ENCODE data around the gene CCDC85A.

The CCDC85A gene

DNA sequence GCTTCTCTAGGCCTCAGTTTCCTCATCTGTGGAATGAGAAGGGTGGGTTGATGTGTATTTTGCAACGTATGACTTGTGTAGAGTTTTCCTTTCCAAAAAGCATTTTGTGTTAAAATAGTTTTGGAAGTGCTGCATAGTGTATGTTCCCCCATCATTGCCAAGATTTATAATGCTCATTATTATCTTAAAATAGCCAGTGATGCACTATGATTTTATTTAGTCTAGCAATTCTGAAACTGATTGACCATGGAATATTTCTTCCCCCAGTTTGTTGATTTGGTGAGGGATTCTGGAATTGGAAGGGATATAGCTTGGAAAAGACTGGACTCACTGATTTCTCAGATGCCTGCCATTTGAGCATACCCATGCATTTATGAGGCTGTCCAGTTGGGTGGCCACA, 130.6 kb downstream of the CCDC85A start:
- DNase-seq: no peak

DNA sequence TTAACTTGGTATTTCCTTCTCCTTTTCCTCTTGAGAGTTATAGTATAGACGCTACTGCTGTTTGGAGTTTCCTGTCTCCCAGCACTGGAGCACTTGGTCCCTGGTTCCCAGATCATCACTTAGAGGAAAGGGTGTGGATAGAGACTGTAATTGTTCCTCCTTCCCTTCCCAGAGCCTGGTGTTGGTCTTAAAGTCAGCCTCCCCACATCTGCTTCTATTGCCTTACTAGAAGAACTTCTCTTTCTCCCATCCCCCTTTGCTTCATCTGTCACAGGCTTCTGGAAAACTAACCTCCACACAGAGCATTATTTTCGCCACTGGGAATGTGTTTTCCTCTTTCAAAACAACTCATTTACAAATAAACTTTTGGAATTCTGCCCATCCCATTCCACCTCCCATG, 131.0 kb downstream of the CCDC85A start:
- no peak for DNase-seq

- DNase-seq: no peak
Measured at GRCh38 chr2:56315376-56315775, 131.6 kb downstream of the CCDC85A start.

DNA sequence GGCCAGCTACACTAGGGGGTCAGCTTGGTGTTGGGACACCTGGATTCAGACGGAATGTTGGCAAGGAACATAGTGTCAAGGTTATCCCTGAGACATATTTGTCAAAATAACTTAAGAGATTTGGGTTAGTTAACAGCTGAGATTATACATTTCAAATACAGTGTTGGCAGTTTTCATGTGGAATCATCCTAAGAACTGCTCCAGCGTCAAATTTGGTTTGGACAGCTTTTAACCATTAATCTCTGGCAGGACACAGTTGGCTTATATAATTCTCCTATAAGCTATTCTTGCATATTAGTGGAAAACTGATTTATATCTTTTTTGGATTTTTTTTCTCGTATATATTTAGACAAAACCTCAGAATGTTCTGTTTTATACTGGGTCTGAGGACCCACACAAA, 132.2 kb downstream of the CCDC85A start:
- no peak for DNase-seq

DNA sequence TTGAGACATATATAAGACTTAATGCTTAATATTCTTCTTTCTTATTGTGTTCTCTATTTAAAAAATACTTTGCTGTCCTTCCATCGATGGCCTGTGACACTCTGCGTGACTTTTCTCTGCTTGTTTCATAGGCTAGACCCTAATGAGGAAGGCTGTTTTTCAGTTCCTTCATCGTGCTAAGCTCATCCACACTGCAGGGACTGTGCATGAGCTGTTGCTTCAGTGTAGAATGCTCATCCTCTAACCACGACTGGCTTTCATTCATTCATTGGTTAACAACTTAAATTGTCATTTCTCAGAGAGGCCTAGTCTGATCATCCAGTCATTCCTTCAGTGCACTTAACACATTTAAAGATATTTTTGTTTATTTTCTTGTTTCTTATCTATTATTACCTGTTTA, 134.4 kb downstream of the CCDC85A start:
- no peak for DNase-seq

- no peak for DNase-seq
Measured at GRCh38 chr2:56325661-56326345, 142.0 kb downstream of the CCDC85A start.

DNA sequence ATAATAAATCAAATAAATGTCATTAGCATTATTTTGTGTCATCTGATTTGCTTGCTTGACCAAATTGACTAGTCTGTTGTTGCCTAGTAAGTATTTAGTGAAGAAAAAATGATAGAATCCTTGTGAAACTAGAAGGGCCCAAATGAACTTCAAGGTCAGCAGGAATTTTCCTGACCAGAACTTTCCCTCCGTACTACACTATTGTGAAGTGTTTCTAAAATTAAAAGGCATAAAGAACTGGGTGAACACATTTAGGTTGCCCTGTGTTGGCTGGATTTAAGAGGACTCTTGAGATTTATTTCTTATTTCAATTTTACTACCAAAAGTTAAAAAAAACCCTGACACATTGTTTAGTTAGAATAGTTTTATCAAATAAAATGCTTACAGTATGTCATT, 142.6 kb downstream of the CCDC85A start:
- DNase-seq: no peak

GRCh38 chr2:56331810-56332209, 148.0 kb downstream of the CCDC85A start:
- DNase-seq: no peak

DNA sequence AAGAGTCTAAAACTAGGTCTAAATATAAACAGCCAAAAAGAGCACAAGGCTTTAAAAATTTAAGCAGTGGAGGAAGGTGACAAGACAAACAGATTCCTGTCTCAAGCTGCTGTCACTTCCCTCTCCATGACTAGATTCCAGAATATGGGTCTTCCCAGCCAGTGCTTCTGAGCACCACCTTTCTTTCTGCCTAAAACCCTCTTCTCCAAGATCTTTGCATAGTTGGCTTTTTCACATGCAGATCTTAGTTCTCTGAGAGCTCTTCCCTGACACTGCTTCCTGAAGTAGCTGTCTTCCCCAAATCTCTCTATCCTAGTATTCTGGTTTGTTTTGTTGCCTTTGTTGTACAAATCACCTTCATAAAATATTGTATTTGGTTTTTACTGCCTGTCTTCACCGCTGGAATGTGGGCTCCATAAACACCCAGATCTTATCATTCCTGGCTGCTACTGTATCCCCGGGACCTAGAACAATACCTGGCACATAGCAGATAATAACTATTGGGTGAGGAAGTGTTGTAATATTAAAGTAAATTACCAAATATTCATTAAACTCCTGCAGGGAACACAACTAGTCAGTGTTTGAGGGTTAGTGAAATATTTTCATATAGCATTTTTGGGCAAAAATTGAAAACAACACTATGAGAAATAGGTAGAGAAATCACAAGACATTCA, 150.2 kb downstream of the CCDC85A start:
- DNase-seq: no peak

- no peak for DNase-seq
Measured at GRCh38 chr2:56334622-56335021, 150.8 kb downstream of the CCDC85A start.

DNA sequence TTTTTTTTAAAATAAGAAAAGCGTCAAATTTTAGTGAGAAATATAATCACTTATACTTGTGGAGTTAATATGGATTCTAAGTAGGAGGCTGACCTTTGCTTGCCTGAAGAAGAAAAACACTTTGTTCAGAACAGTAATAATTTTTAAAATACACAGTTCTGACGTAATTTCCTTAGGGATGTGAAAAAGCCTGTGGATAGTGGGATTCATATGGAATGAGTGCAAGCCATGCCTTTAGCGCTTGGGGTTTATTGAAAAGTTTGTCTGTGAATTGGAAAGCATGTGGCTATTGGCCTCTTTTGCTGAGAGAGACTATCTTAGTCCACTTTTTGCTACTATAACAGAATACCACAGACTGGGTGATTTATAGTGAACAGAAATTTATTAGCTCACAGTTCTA, 151.3 kb downstream of the CCDC85A start:
- no peak for DNase-seq

DNA sequence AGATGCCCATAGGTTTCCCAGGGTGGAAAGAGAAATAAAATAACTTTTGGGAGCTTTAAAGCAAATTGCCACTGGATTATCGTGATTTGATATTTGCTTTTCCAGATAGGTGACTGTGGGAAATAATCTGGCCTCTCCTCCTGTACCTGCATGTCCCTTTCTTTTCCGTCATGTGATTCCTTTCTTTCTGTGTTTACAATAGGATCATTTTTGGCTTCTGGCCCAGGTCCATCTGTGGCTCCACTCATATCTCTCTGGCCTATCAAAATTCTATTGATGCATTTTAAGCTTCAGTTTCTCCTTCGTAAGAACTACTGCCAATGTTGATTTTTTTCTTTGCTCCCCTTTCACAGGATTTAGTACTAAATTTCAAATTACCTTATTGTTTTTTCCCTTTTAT, 153.6 kb downstream of the CCDC85A start:
- DNase-seq: no peak

GRCh38 chr2:56338232-56338631, 154.4 kb downstream of the CCDC85A start:
- no peak for DNase-seq

DNA sequence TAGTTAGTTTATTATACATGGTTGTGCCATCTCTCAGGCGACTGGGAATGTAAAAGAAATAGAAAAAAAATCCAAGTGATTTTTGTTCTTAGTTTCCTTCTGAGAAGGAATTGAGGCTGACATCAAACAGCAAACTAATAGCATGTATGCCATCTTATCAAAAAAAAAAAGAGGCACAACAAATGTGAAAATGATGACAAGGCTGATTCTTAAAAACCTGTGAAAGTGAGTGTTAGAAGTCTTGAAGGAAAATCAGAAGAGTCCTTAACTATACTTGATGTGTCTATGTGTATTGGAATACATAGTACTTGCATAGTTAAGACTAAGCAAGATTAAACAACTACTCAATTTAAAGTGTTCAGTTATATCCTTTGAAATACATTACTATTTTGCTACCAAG, 161.0 kb downstream of the CCDC85A start:
- no peak for DNase-seq

GRCh38 chr2:56347881-56348280, 164.1 kb downstream of the CCDC85A start:
- DNase-seq: no peak

DNA sequence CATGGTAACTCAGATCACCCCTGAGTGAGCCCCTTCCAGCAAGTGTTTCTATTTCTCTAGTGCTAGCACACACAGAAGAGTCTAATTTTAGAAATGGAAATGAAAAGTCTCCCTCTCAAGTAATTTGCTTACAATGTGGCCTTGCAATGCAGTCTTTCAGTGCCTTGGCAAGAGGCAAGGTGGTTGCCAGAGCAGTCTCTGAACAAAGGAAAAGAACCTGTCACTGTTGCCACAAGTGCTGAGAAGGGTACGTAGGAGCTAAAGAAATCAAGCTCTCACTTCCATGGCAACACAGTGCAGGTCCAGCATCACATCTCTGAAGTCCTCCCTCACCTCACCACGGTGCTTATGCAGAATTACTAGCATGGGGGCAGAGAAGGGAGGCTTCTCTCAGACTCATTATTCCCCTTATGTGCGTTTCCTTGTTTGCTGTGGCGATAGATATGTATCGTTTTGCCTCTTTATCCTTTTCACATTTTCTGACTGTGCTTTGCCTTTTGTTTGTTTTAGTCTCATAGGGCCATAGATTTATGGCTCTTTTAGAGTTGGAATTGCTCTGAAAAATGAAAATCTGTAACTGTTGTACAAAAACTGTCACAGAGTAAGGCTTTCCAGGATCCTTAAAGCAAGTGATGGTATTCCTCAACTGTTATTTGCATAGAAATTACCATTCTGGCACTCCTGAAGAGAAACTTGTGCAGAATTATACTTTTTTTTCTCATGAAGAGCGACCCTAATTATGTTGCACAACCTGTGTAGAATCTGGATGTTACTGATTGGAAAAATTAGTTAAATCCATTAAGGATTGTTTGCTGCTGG, 164.8 kb downstream of the CCDC85A start:
- DNase-seq: no peak

- DNase-seq: no peak
Measured at GRCh38 chr2:56357655-56358295, 174.0 kb downstream of the CCDC85A start.

DNA sequence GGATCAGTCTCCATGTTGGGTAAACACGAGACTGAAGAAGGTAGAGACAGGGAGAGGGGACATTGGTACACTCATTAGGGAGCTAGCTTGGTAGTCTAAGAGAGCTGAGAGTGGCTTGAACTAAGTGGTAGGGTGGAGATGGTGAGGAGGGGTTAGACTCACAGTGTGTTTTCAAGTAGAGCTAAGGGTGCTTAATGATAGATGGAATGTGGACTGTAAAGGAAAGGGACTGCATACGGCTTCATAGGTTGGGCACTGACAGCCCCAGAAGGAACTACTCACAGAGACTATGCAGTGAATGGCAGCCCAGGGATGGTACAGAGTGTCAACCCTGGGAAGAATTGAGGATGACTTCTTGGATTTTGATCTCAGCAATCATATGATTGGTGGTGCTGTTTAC, 178.1 kb downstream of the CCDC85A start:
- DNase-seq: no peak

- no peak for DNase-seq
Measured at GRCh38 chr2:56364902-56365301, 181.1 kb downstream of the CCDC85A start.

- no peak for DNase-seq
Measured at GRCh38 chr2:56369316-56369715, 185.5 kb downstream of the CCDC85A start.

- DNase-seq: no peak
Measured at GRCh38 chr2:56372071-56372656, 188.4 kb downstream of the CCDC85A start.

DNA sequence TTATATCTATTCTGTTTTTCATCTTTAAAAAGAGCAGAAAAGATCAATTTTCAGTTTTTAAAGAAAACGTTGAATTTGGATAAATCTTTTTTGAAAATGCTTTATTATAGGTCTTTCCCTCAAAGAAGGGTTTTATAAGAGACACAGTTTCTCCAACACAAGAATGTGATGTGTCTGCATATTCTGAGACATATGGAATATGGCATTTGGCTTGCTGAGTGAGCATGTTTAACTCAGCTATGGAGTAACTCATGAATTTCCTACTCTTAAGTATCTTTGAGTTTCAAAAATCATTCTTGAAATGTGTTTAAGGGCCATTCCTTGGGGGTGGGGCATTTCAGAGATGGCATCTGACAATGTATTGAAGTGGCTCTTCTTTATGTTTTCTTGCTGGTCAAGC, 191.5 kb downstream of the CCDC85A start:
- DNase-seq: no peak

Data from CD4-positive, alpha-beta T cell treated with Interleukin-6 for 4 hours (primary cell).